WTC11 (cell line): ENCODE measurements around the gene BHMT2. TPM values are rescaled to one million over a fixed set of nuclear protein-coding genes. Genes with fewer than 3 reads are reported as not detected.

ENCODE experiments used
- ATAC-seq: fragments of 200-7000 bp; cut with Tn5 transposase; 2 replicates; pipeline ENCODE4 v1.10.0; 2021; ENCODE audit warnings: mild to moderate bottlenecking, moderate library complexity
- CTCF ChIA-PET: fragments of 300-600 bp; sonication (Branson Sonifier 250); formaldehyde crosslinking; loops from one replicate; lab custom pipeline; 2021; ENCODE audit warnings: antibody characterized with exemption; lab: Charles Lee
- POLR2A ChIA-PET: fragments of 350-600 bp; sonication (Branson Sonifier 250); formaldehyde crosslinking; loops from one replicate; lab custom pipeline; 2021; ENCODE audit warnings: antibody characterized with exemption; lab: Charles Lee
- DNase-seq: peaks from one replicate; pipeline ENCODE4 v3.0.0; 2021; ENCODE audit warnings: low spot score
- H3K27ac Mint-ChIP-seq: 2 replicates; pipeline ENCODE4 v1.8.0; 2021; ENCODE audit warnings: mixed read lengths
- H3K27me3 Mint-ChIP-seq: 2 replicates; pipeline ENCODE4 v1.8.0; 2021; ENCODE audit warnings: low read depth, mild to moderate bottlenecking, moderate library complexity, mixed read lengths
- H3K36me3 Mint-ChIP-seq: 2 replicates; pipeline ENCODE4 v1.8.0; 2021; ENCODE audit warnings: mixed read lengths
- H3K4me1 Mint-ChIP-seq: 2 replicates; pipeline ENCODE4 v1.8.0; 2022; ENCODE audit warnings: mixed read lengths
- H3K4me3 Mint-ChIP-seq: 2 replicates; pipeline ENCODE4 v1.8.0; 2021; ENCODE audit warnings: mild to moderate bottlenecking, moderate library complexity, mixed read lengths
- H3K9me3 Mint-ChIP-seq: 2 replicates; pipeline ENCODE4 v1.8.0; 2021; ENCODE audit warnings: mixed read lengths
- CREB1 ChIP-seq: sonication (generic); formaldehyde crosslinking; IDR thresholded peaks from 2 replicates; pipeline ENCODE4 v1.8.0; 2023; ENCODE audit warnings: mild to moderate bottlenecking, missing genetic modification reagents
- FOXJ3 ChIP-seq: sonication (generic); formaldehyde crosslinking; IDR thresholded peaks from 2 replicates; pipeline ENCODE4 v1.9.0; 2021; ENCODE audit warnings: missing genetic modification reagents, mild to moderate bottlenecking, borderline replicate concordance
- FOXP1 ChIP-seq: sonication (generic); formaldehyde crosslinking; IDR thresholded peaks from 2 replicates; pipeline ENCODE4 v1.8.0; 2022; ENCODE audit warnings: missing genetic modification reagents, mild to moderate bottlenecking, moderate library complexity, borderline replicate concordance
- GTF2I ChIP-seq: fragments of 250-450 bp; sonication (Bioruptor Pico); conservative IDR thresholded peaks from 2 replicates; pipeline ENCODE4 v1.4.0; 2021; ENCODE audit warnings: mild to moderate bottlenecking
- HMGA2 ChIP-seq: fragments of 250-450 bp; sonication (Bioruptor Pico); IDR thresholded peaks from 2 replicates; pipeline ENCODE4 v1.4.0; 2021; ENCODE audit warnings: mild to moderate bottlenecking, moderate library complexity
- IRF2 ChIP-seq: sonication (generic); formaldehyde crosslinking; IDR thresholded peaks from 2 replicates; pipeline ENCODE4 v1.8.0; 2022; ENCODE audit warnings: low read depth, missing genetic modification reagents, borderline replicate concordance
- MYBL2 ChIP-seq: sonication (generic); formaldehyde crosslinking; IDR thresholded peaks from 2 replicates; pipeline ENCODE4 v1.8.1; 2023; ENCODE audit warnings: mild to moderate bottlenecking, moderate library complexity, missing genetic modification reagents
- NFATC4 ChIP-seq: fragments of 250-450 bp; sonication (Bioruptor Pico); IDR thresholded peaks from 2 replicates; pipeline ENCODE4 v1.9.0; 2021; ENCODE audit warnings: mild to moderate bottlenecking
- NFE2L1 ChIP-seq: sonication (generic); formaldehyde crosslinking; IDR thresholded peaks from 2 replicates; pipeline ENCODE4 v1.8.1; 2023; ENCODE audit warnings: missing genetic modification reagents
- RORB ChIP-seq: fragments of 250-450 bp; sonication (Bioruptor Pico); IDR thresholded peaks from 2 replicates; pipeline ENCODE4 v1.9.0; 2021; ENCODE audit warnings: mild to moderate bottlenecking
- SMAD3 ChIP-seq: sonication (generic); formaldehyde crosslinking; IDR thresholded peaks from 2 replicates; pipeline ENCODE4 v1.8.0; 2022; ENCODE audit warnings: missing genetic modification reagents, mild to moderate bottlenecking, borderline replicate concordance
- SP1 ChIP-seq: sonication (generic); formaldehyde crosslinking; conservative IDR thresholded peaks from 2 replicates; pipeline ENCODE4 v1.8.1; 2022; ENCODE audit warnings: missing genetic modification reagents
- total RNA-seq: library from RNA; stranded (reverse); gene quantifications from 3 replicates; pipeline ENCODE4 v1.2.3, GENCODE V29; 2021
- TF ChIP-seq, protein P1 (sequence below): fragments of 250-450 bp; sonication (Bioruptor Pico); IDR thresholded peaks from 2 replicates; pipeline ENCODE4 v1.9.0; 2021; ENCODE audit warnings: moderate library complexity, mild to moderate bottlenecking, inconsistent platforms, borderline replicate concordance
- TF ChIP-seq, protein P2 (sequence below): sonication (generic); formaldehyde crosslinking; IDR thresholded peaks from 2 replicates; pipeline ENCODE4 v1.8.1; 2023; ENCODE audit warnings: mild to moderate bottlenecking, moderate library complexity, missing genetic modification reagents
- TF ChIP-seq, protein P3 (sequence below): sonication (generic); formaldehyde crosslinking; IDR thresholded peaks from 2 replicates; pipeline ENCODE4 v1.8.0; 2022; ENCODE audit warnings: mild to moderate bottlenecking, missing genetic modification reagents
- TF ChIP-seq, protein P4 (sequence below): fragments of 200-600 bp; IDR thresholded peaks from 2 replicates; pipeline ENCODE4 v1.8.0; 2022; ENCODE audit warnings: antibody characterized with exemption
- TF ChIP-seq, protein P5 (sequence below): sonication (generic); formaldehyde crosslinking; IDR thresholded peaks from 2 replicates; pipeline ENCODE4 v1.8.0; 2022; ENCODE audit warnings: mild to moderate bottlenecking, missing genetic modification reagents
- TF ChIP-seq, protein P6 (sequence below): fragments of 250-450 bp; sonication (Bioruptor Pico); IDR thresholded peaks from 2 replicates; pipeline ENCODE4 v1.9.0; 2021; ENCODE audit warnings: mild to moderate bottlenecking
- TF ChIP-seq, protein P7 (sequence below): fragments of 250-450 bp; sonication (Bioruptor Pico); IDR thresholded peaks from 2 replicates; pipeline ENCODE4 v2.1.2; 2022; ENCODE audit warnings: mild to moderate bottlenecking, moderate library complexity
- TF ChIP-seq, protein P8 (sequence below): sonication (generic); formaldehyde crosslinking; conservative IDR thresholded peaks from 2 replicates; pipeline ENCODE4 v1.8.1; 2022; ENCODE audit warnings: mild to moderate bottlenecking, missing genetic modification reagents

BHMT2 gene
- total RNA-seq, 1 experiment from 2014 or later, result 0.11 TPM

DNA sequence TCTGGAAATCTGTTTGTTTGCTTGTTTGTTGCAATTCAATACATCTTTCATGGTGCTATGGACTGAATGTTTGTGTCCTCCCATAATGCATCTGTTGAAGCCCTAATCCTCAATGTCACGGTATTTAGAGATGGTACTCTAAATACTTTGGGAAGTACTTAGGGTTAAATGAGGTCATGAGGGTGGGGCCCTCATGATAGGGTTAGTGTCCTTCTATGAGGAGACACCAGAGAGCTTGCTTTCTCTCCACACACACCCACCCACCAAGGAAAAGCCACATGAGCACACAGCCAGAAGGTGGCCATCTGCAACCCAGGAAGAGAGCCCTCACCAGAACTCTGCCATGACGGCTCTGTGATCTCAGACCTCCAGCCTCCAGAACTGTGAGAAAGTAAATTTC lies 32.8 kb upstream of the BHMT2 start:
- CTCF ChIA-PET, result no interaction called here
- TF ChIP-seq NFE2L1 (no peak), FOXJ3 (CRISPR knock-in tag) (no peak), SMAD3 (CRISPR knock-in tag) (no peak), FOXP1 (CRISPR knock-in tag) (no peak), MYBL2 (CRISPR knock-in tag) (no peak), IRF2 (CRISPR knock-in tag) (no peak), GTF2I (no peak), NFATC4 (no peak), SP1 (CRISPR knock-in tag) (no peak), RORB (CRISPR knock-in tag) (no peak), HMGA2 (CRISPR knock-in tag) (no peak), CREB1 (no peak)
- TF ChIP-seq, protein P1, sequence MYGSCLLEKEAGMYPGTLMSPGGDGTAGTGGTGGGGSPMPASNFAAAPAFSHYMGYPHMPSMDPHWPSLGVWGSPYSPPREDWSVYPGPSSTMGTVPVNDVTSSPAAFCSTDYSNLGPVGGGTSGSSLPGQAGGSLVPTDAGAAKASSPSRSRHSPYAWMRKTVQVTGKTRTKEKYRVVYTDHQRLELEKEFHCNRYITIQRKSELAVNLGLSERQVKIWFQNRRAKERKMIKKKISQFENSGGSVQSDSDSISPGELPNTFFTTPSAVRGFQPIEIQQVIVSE, result no peak
- TF ChIP-seq, protein P2, sequence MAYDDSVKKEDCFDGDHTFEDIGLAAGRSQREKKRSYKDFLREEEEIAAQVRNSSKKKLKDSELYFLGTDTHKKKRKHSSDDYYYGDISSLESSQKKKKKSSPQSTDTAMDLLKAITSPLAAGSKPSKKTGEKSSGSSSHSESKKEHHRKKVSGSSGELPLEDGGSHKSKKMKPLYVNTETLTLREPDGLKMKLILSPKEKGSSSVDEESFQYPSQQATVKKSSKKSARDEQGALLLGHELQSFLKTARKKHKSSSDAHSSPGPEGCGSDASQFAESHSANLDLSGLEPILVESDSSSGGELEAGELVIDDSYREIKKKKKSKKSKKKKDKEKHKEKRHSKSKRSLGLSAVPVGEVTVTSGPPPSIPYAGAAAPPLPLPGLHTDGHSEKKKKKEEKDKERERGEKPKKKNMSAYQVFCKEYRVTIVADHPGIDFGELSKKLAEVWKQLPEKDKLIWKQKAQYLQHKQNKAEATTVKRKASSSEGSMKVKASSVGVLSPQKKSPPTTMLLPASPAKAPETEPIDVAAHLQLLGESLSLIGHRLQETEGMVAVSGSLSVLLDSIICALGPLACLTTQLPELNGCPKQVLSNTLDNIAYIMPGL (CRISPR knock-in tag), result no peak
- TF ChIP-seq, protein P3, sequence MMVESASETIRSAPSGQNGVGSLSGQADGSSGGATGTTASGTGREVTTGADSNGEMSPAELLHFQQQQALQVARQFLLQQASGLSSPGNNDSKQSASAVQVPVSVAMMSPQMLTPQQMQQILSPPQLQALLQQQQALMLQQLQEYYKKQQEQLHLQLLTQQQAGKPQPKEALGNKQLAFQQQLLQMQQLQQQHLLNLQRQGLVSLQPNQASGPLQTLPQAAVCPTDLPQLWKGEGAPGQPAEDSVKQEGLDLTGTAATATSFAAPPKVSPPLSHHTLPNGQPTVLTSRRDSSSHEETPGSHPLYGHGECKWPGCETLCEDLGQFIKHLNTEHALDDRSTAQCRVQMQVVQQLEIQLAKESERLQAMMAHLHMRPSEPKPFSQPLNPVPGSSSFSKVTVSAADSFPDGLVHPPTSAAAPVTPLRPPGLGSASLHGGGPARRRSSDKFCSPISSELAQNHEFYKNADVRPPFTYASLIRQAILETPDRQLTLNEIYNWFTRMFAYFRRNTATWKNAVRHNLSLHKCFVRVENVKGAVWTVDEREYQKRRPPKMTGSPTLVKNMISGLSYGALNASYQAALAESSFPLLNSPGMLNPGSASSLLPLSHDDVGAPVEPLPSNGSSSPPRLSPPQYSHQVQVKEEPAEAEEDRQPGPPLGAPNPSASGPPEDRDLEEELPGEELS (CRISPR knock-in tag), result no peak
- TF ChIP-seq, protein P4, sequence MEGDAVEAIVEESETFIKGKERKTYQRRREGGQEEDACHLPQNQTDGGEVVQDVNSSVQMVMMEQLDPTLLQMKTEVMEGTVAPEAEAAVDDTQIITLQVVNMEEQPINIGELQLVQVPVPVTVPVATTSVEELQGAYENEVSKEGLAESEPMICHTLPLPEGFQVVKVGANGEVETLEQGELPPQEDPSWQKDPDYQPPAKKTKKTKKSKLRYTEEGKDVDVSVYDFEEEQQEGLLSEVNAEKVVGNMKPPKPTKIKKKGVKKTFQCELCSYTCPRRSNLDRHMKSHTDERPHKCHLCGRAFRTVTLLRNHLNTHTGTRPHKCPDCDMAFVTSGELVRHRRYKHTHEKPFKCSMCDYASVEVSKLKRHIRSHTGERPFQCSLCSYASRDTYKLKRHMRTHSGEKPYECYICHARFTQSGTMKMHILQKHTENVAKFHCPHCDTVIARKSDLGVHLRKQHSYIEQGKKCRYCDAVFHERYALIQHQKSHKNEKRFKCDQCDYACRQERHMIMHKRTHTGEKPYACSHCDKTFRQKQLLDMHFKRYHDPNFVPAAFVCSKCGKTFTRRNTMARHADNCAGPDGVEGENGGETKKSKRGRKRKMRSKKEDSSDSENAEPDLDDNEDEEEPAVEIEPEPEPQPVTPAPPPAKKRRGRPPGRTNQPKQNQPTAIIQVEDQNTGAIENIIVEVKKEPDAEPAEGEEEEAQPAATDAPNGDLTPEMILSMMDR, result no peak
- TF ChIP-seq, protein P5, sequence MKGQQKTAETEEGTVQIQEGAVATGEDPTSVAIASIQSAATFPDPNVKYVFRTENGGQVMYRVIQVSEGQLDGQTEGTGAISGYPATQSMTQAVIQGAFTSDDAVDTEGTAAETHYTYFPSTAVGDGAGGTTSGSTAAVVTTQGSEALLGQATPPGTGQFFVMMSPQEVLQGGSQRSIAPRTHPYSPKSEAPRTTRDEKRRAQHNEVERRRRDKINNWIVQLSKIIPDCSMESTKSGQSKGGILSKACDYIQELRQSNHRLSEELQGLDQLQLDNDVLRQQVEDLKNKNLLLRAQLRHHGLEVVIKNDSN, result no peak
- TF ChIP-seq, protein P6, sequence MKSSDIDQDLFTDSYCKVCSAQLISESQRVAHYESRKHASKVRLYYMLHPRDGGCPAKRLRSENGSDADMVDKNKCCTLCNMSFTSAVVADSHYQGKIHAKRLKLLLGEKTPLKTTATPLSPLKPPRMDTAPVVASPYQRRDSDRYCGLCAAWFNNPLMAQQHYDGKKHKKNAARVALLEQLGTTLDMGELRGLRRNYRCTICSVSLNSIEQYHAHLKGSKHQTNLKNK (CRISPR knock-in tag), result no peak
- no peak for ATAC-seq

DNA sequence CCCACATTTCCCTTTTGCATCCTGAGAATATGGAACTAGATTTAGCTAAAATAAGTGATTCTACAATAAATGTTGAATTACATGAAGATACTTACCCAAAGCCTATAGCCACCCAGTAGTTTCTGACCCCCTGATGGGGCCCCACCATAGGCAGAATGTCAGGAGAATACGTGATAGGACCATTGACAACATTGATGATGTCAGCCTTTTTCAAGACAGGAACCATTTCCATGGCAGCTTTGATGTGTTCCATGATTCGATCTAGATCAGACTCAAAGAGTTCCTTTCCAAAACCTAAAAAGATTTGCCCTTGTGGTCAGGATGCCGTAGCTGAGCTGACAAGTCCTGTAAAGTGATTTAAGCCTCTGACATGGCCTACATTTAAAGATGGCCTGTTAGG lies 27.4 kb upstream of the BHMT2 start:
- ChIA-PET CTCF (interaction anchor here (1.0 kb wide), 1 partner anchor 17 kb away, joined by 5 read pairs; no protein-coding TSS in a partner anchor), POLR2A (no interaction called here)
- H3K36me3 Mint-ChIP-seq, result no peaks in the 10 kb centered on the region
- ATAC-seq, result no peak
- no peaks in the 10 kb centered on the region for H3K9me3 Mint-ChIP-seq
- DNase-seq, result no peak
- no peak overlapping the region for H3K4me3 Mint-ChIP-seq
- H3K27ac Mint-ChIP-seq, result no peak overlapping the region
- TF ChIP-seq, protein P1, result no peak
- TF ChIP-seq, protein P7, sequence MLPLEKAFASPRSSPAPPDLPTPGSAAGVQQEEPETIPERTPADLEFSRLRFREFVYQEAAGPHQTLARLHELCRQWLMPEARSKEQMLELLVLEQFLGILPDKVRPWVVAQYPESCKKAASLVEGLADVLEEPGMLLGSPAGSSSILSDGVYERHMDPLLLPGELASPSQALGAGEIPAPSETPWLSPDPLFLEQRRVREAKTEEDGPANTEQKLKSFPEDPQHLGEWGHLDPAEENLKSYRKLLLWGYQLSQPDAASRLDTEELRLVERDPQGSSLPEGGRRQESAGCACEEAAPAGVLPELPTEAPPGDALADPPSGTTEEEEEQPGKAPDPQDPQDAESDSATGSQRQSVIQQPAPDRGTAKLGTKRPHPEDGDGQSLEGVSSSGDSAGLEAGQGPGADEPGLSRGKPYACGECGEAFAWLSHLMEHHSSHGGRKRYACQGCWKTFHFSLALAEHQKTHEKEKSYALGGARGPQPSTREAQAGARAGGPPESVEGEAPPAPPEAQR (CRISPR knock-in tag), result no peak
- TF ChIP-seq, protein P8, sequence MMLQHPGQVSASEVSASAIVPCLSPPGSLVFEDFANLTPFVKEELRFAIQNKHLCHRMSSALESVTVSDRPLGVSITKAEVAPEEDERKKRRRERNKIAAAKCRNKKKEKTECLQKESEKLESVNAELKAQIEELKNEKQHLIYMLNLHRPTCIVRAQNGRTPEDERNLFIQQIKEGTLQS (CRISPR knock-in tag), result no peak
- TF ChIP-seq, protein P2 (CRISPR knock-in tag), result no peak
- H3K4me1 Mint-ChIP-seq, result no peaks in the 10 kb centered on the region
- H3K27me3 Mint-ChIP-seq, result no peaks in the 10 kb centered on the region

More for the DNA sequence above, 32.8 kb upstream of the BHMT2 start:
- H3K9me3 Mint-ChIP-seq, result no peaks in the 10 kb centered on the region
- no peaks in the 10 kb centered on the region for H3K36me3 Mint-ChIP-seq
- H3K27ac Mint-ChIP-seq, result no peak overlapping the region
- H3K4me1 Mint-ChIP-seq, result no peaks in the 10 kb centered on the region
- no peak for DNase-seq
- no peaks in the 10 kb centered on the region for H3K27me3 Mint-ChIP-seq
- POLR2A ChIA-PET, result no interaction called here
- H3K4me3 Mint-ChIP-seq, result no peak overlapping the region
